GM19099 (cell line): ENCODE results near the gene DTWD2.

ENCODE experiments used
- POLR2A ChIP-seq: IDR thresholded peaks from 3 replicates; pipeline ENCODE4 v1.6.1; 2011; ENCODE audit warnings: low read depth; ENCODE audit not compliant: insufficient read length; ENCODE audit errors: extremely low read depth

The DTWD2 gene

GRCh38 chr5:118967059-118967508 lies 21.3 kb downstream of the DTWD2 start:
- TF ChIP-seq POLR2A, result no peak

DNA sequence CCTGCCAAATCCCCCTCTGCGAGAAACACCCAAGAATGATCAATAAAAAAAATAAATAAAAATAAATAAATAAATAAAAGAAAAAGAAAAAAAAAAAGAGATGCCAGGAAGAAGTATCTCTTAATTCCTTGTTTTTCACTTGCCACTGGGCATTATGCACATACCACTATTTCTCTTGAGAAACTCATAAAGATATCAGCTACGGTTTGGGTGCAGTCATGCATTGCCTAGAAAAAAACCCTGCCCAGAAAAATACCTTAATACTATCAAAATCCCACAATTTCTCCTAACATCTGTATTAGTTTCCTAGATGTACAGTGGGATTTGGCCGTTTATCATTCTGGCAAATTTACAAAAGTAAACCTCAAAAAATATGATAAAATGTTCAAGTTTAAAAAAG lies 22.5 kb downstream of the DTWD2 start:
- TF ChIP-seq POLR2A, result no peak

- TF ChIP-seq POLR2A, result no peak
Observed at GRCh38 chr5:118963169-118963568, 25.2 kb downstream of the DTWD2 start.

GRCh38 chr5:118960557-118960956 lies 27.8 kb downstream of the DTWD2 start:
- no peak for TF ChIP-seq POLR2A

GRCh38 chr5:118956727-118957126 lies 31.6 kb downstream of the DTWD2 start:
- no peak for TF ChIP-seq POLR2A

GRCh38 chr5:118953652-118954005 lies 34.7 kb downstream of the DTWD2 start:
- TF ChIP-seq POLR2A, result no peak

DNA sequence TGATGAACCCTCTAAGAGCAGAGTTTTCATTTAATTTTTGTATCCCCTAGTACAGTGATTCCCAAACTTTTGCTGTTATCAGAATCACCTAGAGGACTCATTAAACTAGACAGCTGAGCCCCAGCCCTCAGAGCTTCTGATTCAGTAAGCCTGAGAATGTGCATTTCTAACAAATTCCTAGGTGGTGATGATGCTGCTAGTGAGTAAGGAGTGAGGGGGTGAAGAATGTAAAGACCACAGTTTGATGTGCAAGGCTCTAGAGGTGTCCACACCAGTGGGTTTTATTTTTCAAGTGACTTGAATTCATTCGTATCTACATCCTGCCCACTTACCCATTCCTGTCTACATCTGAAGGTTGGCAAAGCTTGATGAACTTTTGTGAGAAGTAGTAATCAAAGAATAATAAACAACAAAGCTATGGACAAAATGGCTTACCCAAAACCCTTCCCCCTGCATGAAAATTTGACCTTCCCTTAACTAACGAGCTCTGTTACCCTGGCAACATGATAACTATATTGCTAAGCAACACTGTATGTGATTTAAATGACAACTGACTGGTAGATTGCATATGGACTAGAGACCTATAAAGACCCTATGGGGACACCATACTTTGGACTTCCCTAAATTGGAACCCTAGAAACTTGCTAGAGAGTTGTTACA lies 35.2 kb downstream of the DTWD2 start:
- no peak for TF ChIP-seq POLR2A

- no peak for TF ChIP-seq POLR2A
Observed at GRCh38 chr5:118946138-118946800, 42.1 kb downstream of the DTWD2 start.

DNA sequence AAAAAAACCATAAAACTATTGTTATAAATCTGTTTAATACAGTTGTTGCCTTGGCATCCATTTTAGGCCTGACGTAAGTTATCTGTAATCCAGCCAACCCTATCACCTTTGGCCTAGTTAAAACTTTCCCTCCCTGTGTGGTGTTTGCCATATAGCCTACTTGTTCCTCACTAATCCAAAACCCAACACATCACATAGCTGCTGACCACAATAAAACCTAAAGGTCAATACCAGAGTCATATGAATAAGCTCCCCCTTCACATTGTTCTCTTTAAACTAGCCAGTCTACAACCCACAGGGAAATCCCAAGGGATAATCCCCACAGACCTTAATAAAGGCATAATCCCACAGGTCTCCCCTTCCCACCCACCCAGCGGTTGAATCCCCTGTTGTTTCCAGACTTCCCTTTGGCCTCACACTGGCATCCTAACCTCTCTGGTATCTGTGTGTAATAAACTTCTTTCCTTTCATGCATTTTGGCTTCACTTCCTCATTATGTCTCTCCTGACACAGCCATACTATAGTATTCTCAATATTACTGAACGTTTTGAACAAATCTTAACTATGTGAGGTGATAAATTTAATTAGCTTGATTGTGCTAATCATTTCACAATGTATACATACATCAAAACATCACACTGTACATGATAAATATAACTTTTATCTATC lies 50.8 kb downstream of the DTWD2 start:
- TF ChIP-seq POLR2A, result no peak

DNA sequence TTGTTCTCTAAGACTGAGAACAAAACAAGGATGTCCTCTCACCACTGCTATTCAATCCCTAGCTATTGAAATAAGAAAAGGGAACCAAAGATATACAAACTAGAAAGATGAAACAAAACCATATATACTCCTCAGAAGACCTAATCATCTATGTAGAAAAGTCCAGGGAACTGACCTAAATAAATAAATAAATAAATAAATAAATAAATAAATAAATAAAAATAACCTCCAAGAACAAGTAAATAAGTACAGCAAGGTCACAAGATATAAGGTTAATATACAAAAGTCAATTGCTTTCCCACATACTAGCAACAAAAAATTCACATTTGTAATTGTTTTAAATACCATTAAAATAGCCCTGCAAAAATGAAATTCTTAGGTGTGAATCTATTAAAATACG lies 54.6 kb downstream of the DTWD2 start:
- no peak for TF ChIP-seq POLR2A

DNA sequence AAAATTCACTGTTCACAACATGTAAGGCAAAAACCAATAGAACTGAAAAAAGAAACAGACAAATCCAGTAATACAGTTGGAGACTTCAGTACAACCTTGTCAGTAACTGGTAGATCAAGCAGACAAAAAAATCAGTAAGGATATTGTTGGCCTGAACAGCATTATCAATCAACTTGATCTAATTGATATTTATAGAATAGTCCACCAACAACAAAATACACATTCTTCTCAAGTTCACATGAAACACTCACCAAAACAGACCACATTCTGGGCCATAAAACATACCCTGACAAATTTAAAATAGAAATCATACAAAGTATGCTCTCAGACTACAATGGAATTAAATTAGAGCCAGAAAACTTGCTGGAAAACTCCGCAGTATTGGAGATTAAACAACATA lies 56.8 kb downstream of the DTWD2 start:
- no peak for TF ChIP-seq POLR2A

DNA sequence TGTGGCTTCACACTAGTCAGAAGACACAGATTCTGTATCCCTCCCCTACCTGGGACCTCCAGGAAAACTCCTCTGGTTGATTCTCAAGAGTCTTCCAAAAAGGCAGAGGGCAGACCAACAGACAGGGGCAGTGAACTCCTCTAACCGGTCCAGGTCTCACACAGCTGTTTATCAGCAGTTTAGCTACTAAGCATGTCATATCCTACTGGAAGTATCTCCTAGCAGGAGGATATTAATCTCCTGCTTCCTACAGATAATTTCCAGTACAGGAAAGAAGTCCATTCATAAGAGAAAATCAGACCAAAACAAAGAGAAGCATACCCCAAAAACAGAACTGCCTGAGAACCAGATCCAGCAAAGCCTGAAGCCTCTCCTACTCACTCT lies 64.3 kb downstream of the DTWD2 start:
- TF ChIP-seq POLR2A, result no peak

DNA sequence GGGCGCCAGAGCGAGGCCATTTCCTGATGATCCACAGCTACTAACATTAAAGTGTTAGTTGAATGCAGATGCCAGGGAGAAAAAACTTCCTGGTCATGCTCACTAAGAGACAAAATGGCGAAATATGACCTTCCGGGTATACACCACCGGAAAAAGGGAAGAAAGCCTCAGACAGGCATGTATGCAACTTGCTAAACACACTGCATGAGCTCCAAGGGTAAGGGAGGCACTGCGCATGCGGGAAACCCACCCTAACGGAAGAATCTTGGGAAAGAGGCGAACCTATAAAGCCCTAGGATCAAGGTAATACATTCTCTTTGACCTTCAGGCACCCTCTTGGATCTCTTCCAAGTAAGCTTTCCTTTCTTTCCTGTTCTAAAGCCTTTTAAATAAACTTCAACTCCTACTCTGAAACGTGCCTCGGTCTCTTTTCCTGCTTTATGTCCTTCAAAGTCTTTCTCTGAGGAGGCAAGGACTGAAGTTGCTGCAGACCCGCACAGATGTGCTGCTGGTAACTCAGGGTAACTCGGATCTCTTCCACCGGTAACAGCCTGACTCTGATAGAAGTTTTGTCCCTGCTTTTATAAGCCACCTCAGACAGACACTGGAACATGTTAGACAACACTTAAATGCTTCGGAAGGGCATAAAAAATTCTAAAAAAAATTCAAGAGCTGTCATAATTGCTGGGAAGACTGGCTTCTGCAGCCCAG lies 64.9 kb downstream of the DTWD2 start:
- no peak for TF ChIP-seq POLR2A

GRCh38 chr5:118921866-118922265 lies 66.5 kb downstream of the DTWD2 start:
- no peak for TF ChIP-seq POLR2A

DNA sequence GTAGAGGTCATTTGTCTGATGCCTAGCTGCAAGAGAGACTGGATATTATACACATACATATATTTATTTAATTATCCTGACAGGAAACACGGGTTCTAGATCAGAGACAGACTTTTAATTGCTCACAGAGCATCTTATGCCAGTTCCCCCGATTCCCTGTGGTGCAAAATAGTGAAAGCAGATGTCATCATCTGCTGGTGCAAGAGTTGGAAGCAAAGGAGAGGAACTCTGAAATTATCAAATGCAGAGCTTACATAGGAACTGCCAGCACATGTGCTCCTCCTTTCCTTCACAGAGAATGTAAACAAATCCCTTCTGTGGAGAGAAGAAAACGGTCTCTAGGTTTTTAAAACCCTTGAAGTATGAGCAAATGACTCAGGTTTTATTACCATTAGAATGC lies 69.3 kb downstream of the DTWD2 start:
- no peak for TF ChIP-seq POLR2A

DNA sequence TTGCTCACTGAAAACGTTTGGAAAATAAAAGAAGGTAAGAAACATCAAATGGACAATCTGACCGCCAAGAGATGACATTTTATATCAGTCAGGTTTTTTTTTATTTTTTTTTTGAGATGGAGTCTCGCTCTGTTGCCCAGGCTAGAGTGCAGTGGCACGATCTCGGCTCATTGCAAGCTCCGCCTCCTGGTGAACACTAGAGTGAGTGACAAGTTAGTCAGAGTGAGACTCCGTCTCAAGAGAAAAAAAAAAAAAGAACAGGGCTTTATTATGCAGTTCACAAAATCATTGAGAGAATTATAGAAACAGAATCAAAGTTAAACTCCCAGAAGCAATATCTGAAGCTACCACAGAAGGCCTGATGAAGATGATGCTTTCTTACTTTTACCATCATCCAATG lies 70.1 kb downstream of the DTWD2 start:
- TF ChIP-seq POLR2A, result no peak
